HCT116 (cell line): ENCODE results near the gene DPEP3. TPM values are rescaled to one million over a fixed set of nuclear protein-coding genes. Genes with fewer than 3 reads are reported as not detected.

Experiments used
- ATAC-seq: fragments of 200-7000 bp; cut with Tn5 transposase; 2 replicates; pipeline ENCODE4 v1.9.1; 2020; ENCODE audit warnings: mild to moderate bottlenecking, moderate library complexity
- BruUV-seq: library from RNA; stranded (reverse); fragments of 400-500 nt; replicated peaks from 2 replicates; lab custom pipeline; 2021; lab: Mats Ljungman, UMichigan
- CTCF ChIA-PET: fragments of 300-600 bp; sonication (Branson Sonifier 250); formaldehyde crosslinking; loops from one replicate; lab custom pipeline; 2021; ENCODE audit warnings: antibody characterized with exemption; lab: Charles Lee
- POLR2A ChIA-PET: fragments of 300-600, 350-600 bp; sonication (Branson Sonifier 250); formaldehyde crosslinking; loops from one replicate; lab custom pipeline; 2021; ENCODE audit warnings: antibody characterized with exemption; lab: Charles Lee
- RAD21 ChIA-PET, 2 experiments: fragments of 300-600 bp; sonication (Branson Sonifier 250); formaldehyde crosslinking; loops; one replicate each; lab custom pipeline; 2023; ENCODE audit warnings: low total read pairs in 2 of 2; ENCODE audit not compliant: uncharacterized antibody in 2 of 2, unreplicated experiment in 2 of 2, low non-redundant PET in 1 of 2; lab: Charles Lee
- DNase-seq: peaks from one replicate; pipeline ENCODE4 v3.0.0-alpha.2; 2010; ENCODE audit warnings: low read depth, low spot score
- H2AFZ ChIP-seq: fragments of 200-600 bp; shearing (Covaris generic), sonication (generic); 2 replicates; pipeline ENCODE4 v1.6.1; 2017; ENCODE audit warnings: low read depth, mixed run types, mixed read lengths, antibody characterized with exemption, low read length; ENCODE audit not compliant: poor library complexity, severe bottlenecking
- H3K27ac ChIP-seq: 2 replicates; pipeline ENCODE4 v1.5.1; 2012; ENCODE audit warnings: low read depth, low read length
- H3K27me3 ChIP-seq: fragments of 200-600 bp; sonication (generic); 2 replicates; pipeline ENCODE4 v1.6.1; 2016; ENCODE audit warnings: mixed run types, low read length, mixed read lengths; ENCODE audit not compliant: insufficient read depth
- H3K36me3 ChIP-seq, 2 experiments: fragments of 200-500 bp in 1 of 2; fragments of 200-600 bp in 1 of 2; sonication (Bioruptor generic) in 1 of 2; sonication (generic) in 1 of 2; 2 replicates each; pipeline versions ENCODE4 v1.5.1 to v1.6.1; 2014 to 2016; ENCODE audit warnings: low read length in 2 of 2, inconsistent platforms in 1 of 2, mixed read lengths in 1 of 2, mixed run types in 1 of 2; ENCODE audit not compliant: insufficient read depth in 2 of 2, control insufficient read depth in 1 of 2
- H3K4me1 ChIP-seq, 2 experiments: fragments of 200-600 bp in 1 of 2; sonication (generic) in 1 of 2; 2 replicates each; pipeline versions ENCODE4 v1.5.1 to v1.6.1; 2012 to 2017; ENCODE audit warnings: low read length in 2 of 2, inconsistent platforms in 1 of 2, mild to moderate bottlenecking in 1 of 2, mixed read lengths in 1 of 2, mixed run types in 1 of 2, moderate library complexity in 1 of 2; ENCODE audit not compliant: insufficient read depth in 2 of 2, control insufficient read depth in 1 of 2
- H3K4me2 ChIP-seq: fragments of 200-600 bp; sonication (generic); 2 replicates; pipeline ENCODE4 v1.6.1; 2017; ENCODE audit warnings: mixed run types, low read length, mixed read lengths
- H3K4me3 ChIP-seq, 2 experiments: fragments of 200-600 bp in 1 of 2; sonication (generic) in 1 of 2; replicated peaks in 1 of 2; 2 replicates each; pipeline ENCODE4 v1.5.1; 2011 to 2016; ENCODE audit warnings: low read length in 2 of 2, control low read depth in 1 of 2, low read depth in 1 of 2, mild to moderate bottlenecking in 1 of 2, mixed read lengths in 1 of 2, mixed run types in 1 of 2
- H3K79me2 ChIP-seq: fragments of 200-600 bp; sonication (generic); 2 replicates; pipeline ENCODE4 v1.6.1; 2017; ENCODE audit warnings: mild to moderate bottlenecking, mixed run types, low read length, moderate library complexity, mixed read lengths; ENCODE audit not compliant: insufficient read depth
- H3K9ac ChIP-seq: fragments of 200-600 bp; sonication (generic); 2 replicates; pipeline ENCODE4 v1.6.1; 2016; ENCODE audit warnings: low read length, mixed read lengths
- H3K9me2 ChIP-seq: fragments of 200-600 bp; sonication (generic), shearing (Covaris generic); 2 replicates; pipeline ENCODE4 v1.6.1; 2017; ENCODE audit warnings: mixed run types, mild to moderate bottlenecking, moderate library complexity; ENCODE audit not compliant: insufficient read depth
- H3K9me3 ChIP-seq, 2 experiments: fragments of 200-500 bp in 1 of 2; fragments of 200-600 bp in 1 of 2; sonication (Bioruptor generic) in 1 of 2; sonication (generic) in 1 of 2; 2 replicates each; pipeline ENCODE4 v1.6.1; 2014 to 2017; ENCODE audit warnings: low read length in 2 of 2, mixed read lengths in 2 of 2, inconsistent platforms in 1 of 2, low read depth in 1 of 2, mild to moderate bottlenecking in 1 of 2, mixed run types in 1 of 2, moderate library complexity in 1 of 2; ENCODE audit not compliant: control insufficient read depth in 1 of 2, insufficient read depth in 1 of 2
- H4K20me1 ChIP-seq: fragments of 200-600 bp; sonication (generic), shearing (Covaris generic); 2 replicates; pipeline ENCODE4 v1.6.1; 2017; ENCODE audit warnings: mixed run types, mild to moderate bottlenecking, moderate library complexity; ENCODE audit not compliant: insufficient read depth
- CEBPB ChIP-seq: IDR thresholded peaks from 2 replicates; pipeline ENCODE4 v1.6.1; 2012; ENCODE audit warnings: low read depth
- EZH2 ChIP-seq: fragments of 200-600 bp; sonication (generic); IDR thresholded peaks from 2 replicates; pipeline ENCODE4 v1.6.1; 2017; ENCODE audit warnings: antibody characterized with exemption, mixed run types
- FOSL1 ChIP-seq: IDR thresholded peaks from 2 replicates; pipeline ENCODE4 v1.6.1; 2012; ENCODE audit warnings: low read depth
- POLR2A ChIP-seq: IDR thresholded peaks from 2 replicates; pipeline ENCODE4 v1.7.0; 2011; ENCODE audit warnings: borderline replicate concordance; ENCODE audit not compliant: insufficient read depth, insufficient read length; ENCODE audit errors: extremely low read depth
- RAD21 ChIP-seq: IDR thresholded peaks from 2 replicates; pipeline ENCODE4 v1.6.1; 2012; ENCODE audit warnings: low read depth, mild to moderate bottlenecking
- SIN3A ChIP-seq: IDR thresholded peaks from 2 replicates; pipeline ENCODE4 v1.6.1; 2012; ENCODE audit warnings: low read depth
- SP1 ChIP-seq: IDR thresholded peaks from 2 replicates; pipeline ENCODE4 v1.6.1; 2012; ENCODE audit warnings: low read depth
- TCF7L2 ChIP-seq: IDR thresholded peaks from 2 replicates; pipeline ENCODE4 v1.7.0; 2011; ENCODE audit warnings: borderline replicate concordance, inconsistent platforms; ENCODE audit not compliant: insufficient read depth, insufficient read length; ENCODE audit errors: extremely low read depth
- YY1 ChIP-seq: IDR thresholded peaks from 2 replicates; pipeline ENCODE4 v1.6.1; 2011; ENCODE audit warnings: low read length, low read depth, moderate library complexity, mild to moderate bottlenecking; ENCODE audit not compliant: insufficient replicate concordance; ENCODE audit errors: extremely low read depth
- ZFX ChIP-seq: fragments of 450-650 bp; IDR thresholded peaks from 2 replicates; pipeline ENCODE4 v1.6.1; 2017
- intact Hi-C: fragments of 100-400 bp; cut with micrococcal nuclease; formaldehyde crosslinking; loops from 2 replicates; pipeline ENCODE4 v1.10.0; 2022
- total RNA-seq: library from RNA; stranded (reverse); gene quantifications from one replicate; pipeline ENCODE4 v1.2.1, GENCODE V29; 2021; ENCODE audit not compliant: unreplicated experiment
- TF ChIP-seq, protein P1 (sequence below), 3 experiments: fragments of 200-600 bp in 1 of 3; sonication (generic) in 1 of 3; IDR thresholded peaks in 2 of 3; conservative IDR thresholded peaks in 1 of 3; 2 replicates each; pipeline ENCODE4 v1.5.1; 2012 to 2017; ENCODE audit warnings: low read depth in 2 of 3, low read length in 2 of 3, antibody characterized with exemption in 1 of 3, borderline replicate concordance in 1 of 3, control low read depth in 1 of 3, mild to moderate bottlenecking in 1 of 3, mixed read lengths in 1 of 3, mixed run types in 1 of 3, moderate library complexity in 1 of 3; ENCODE audit not compliant: insufficient read depth in 1 of 3

DPEP3 gene
- total RNA-seq, 1 experiment from 2014 or later, result not detected

GRCh38 chr16:68009157-68009735 is 28.9 kb upstream of the DPEP3 start:
- Histone ChIP-seq H3K9me2 (no peaks in the 10 kb centered on the region), H4K20me1 (no peaks in the 10 kb centered on the region), H3K4me1 (no peaks in the 10 kb centered on the region), H3K36me3 (no peaks in the 10 kb centered on the region), H3K4me2 (no peak overlapping the region), H3K79me2 (no peaks in the 10 kb centered on the region), H2AFZ (no peak overlapping the region), H3K4me3 (no peak overlapping the region), H3K27me3 (no peaks in the 10 kb centered on the region), H3K9me3 (no peaks in the 10 kb centered on the region), H3K27ac (no peak overlapping the region), H3K9ac (no peak overlapping the region)
- ATAC-seq, result no peak
- no TSS peak for BruUV-seq
- no peak for DNase-seq
- TF ChIP-seq TCF7L2 (no peak), SIN3A (no peak), ZFX (no peak), FOSL1 (no peak), POLR2A (no peak), CEBPB (no peak), YY1 (no peak), SP1 (no peak), RAD21 (no peak), EZH2 (no peak)
- TF ChIP-seq, protein P1, sequence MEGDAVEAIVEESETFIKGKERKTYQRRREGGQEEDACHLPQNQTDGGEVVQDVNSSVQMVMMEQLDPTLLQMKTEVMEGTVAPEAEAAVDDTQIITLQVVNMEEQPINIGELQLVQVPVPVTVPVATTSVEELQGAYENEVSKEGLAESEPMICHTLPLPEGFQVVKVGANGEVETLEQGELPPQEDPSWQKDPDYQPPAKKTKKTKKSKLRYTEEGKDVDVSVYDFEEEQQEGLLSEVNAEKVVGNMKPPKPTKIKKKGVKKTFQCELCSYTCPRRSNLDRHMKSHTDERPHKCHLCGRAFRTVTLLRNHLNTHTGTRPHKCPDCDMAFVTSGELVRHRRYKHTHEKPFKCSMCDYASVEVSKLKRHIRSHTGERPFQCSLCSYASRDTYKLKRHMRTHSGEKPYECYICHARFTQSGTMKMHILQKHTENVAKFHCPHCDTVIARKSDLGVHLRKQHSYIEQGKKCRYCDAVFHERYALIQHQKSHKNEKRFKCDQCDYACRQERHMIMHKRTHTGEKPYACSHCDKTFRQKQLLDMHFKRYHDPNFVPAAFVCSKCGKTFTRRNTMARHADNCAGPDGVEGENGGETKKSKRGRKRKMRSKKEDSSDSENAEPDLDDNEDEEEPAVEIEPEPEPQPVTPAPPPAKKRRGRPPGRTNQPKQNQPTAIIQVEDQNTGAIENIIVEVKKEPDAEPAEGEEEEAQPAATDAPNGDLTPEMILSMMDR (IDR thresholded peaks at IDR 0.05 in 2 of 3, conservative IDR thresholded peaks at IDR 0.05 in 1 of 3; ENCODE audit: borderline replicate concordance in 1 of 3, insufficient read depth in 1 of 3, low read depth in 2 of 3, low read length in 2 of 3), result no peak
- intact Hi-C loops, result no loop called here
- ChIA-PET CTCF (no interaction called here), RAD21 (no interaction called here), POLR2A (no interaction called here)
